Epithelial cell of esophagus (primary cell): ENCODE results near the gene GPC4.

ENCODE experiments used
- DNase-seq: peaks from one replicate; pipeline ENCODE4 v3.0.0; 2010; ENCODE audit warnings: low read depth
- H3K4me3 ChIP-seq: 2 replicates; pipeline ENCODE4 v1.5.1; 2011; ENCODE audit warnings: mild to moderate bottlenecking, low read length, control low read depth
- TF ChIP-seq, protein P1 (sequence below): IDR thresholded peaks from 2 replicates; pipeline ENCODE4 v1.5.1; 2011; ENCODE audit warnings: low read depth, mild to moderate bottlenecking, low read length, control low read depth, inconsistent platforms; ENCODE audit not compliant: insufficient read depth; ENCODE audit errors: missing control alignments

GPC4 gene

DNA sequence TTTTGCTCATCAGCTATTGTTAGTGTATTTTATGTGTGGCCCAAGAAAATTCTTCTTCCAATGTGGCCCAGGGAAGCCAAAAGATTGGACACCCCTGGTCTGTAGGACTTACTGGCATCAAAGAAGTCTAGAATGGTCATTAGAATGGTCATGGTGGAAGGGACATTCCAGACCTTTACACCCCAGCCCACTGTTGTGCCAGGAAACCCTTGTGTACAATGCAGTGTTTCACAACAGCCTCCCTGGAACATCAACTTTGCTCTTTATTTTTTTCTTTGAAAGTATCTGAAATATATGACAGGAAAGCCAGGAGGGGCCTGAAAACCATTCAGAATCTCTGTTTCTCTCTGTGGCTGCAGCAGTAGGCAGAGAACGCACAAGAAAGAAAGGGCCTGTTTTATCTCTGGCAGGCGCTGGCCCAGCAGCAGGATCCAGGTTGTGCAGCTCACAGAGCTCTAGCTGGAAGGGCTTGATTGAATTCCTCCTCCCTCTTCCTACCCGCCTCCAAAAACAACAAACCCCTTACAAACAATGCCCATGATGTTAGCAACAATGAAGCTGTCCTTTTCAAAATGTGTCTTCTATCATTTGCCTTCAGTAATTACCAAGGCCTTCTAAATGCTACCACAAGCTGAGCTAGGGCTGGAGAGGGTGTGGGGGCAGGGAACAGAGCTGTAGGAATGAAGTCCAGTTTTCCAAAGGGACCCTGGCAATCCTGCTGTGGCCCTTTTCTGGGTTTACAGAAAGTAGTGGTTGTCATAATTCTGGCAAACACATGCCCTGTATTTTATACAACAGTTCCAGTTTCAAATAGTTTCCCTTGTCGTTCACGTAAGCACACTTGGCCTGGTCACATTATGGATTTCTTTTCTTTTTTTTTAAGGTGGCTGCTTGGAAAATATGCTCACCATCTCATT lies 164.8 kb downstream of the GPC4 start:
- H3K4me3 ChIP-seq, result no peak overlapping the region
- no peak for DNase-seq
- TF ChIP-seq, protein P1, sequence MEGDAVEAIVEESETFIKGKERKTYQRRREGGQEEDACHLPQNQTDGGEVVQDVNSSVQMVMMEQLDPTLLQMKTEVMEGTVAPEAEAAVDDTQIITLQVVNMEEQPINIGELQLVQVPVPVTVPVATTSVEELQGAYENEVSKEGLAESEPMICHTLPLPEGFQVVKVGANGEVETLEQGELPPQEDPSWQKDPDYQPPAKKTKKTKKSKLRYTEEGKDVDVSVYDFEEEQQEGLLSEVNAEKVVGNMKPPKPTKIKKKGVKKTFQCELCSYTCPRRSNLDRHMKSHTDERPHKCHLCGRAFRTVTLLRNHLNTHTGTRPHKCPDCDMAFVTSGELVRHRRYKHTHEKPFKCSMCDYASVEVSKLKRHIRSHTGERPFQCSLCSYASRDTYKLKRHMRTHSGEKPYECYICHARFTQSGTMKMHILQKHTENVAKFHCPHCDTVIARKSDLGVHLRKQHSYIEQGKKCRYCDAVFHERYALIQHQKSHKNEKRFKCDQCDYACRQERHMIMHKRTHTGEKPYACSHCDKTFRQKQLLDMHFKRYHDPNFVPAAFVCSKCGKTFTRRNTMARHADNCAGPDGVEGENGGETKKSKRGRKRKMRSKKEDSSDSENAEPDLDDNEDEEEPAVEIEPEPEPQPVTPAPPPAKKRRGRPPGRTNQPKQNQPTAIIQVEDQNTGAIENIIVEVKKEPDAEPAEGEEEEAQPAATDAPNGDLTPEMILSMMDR, result no peak
